ENCODE results near the gene BUD23. TPM values are rescaled to one million over a fixed set of nuclear protein-coding genes. Genes with fewer than 3 reads are reported as not detected.

Gene BUD23
- total and polyA plus RNA-seq, 7 donors, result 34.2 to 86.8 (median 37.1) TPM

GRCh38 chr7:73647725-73648592 lies 35.4 kb upstream of the BUD23 start:
- H3K36me3 ChIP-seq, result no peaks in the 10 kb centered on the region
- no peak overlapping the region for H3K27ac ChIP-seq
- no peak for DNase-seq
- intact Hi-C loops (cut with DNase I), result no loop called here
- H3K4me3 ChIP-seq, result peak overlapping the region in 3 of 4 donors; percentile 35 to 49 (median 47)
- peaks cover 0 to 11% (median 10%) of the 10 kb centered on the region in 4 donors for H3K4me1 ChIP-seq
- WGBS, 2 donors, result 1% methylated on average over 62 of the region's 62 CpGs
- peaks cover 15 to 66% (median 26%) of the 10 kb centered on the region in 3 donors for H3K27me3 ChIP-seq
- TF ChIP-seq POLR2A (IDR thresholded peaks at IDR 0.05), result no peak
- TF ChIP-seq EP300 (IDR thresholded peaks at IDR 0.05), result no peak
- TF ChIP-seq CTCF (IDR thresholded peaks at IDR 0.05), result no peak
- TF ChIP-seq POLR2AphosphoS5 (IDR thresholded peaks at IDR 0.05), result no peak
- no peaks in the 10 kb centered on the region for H3K9me3 ChIP-seq

- Histone ChIP-seq H3K27ac (no peak overlapping the region), H3K27me3 (peaks cover 15 to 65% (median 26%) of the 10 kb centered on the region in 3 donors), H3K9me3 (no peaks in the 10 kb centered on the region), H3K4me1 (peaks cover 0 to 11% (median 10%) of the 10 kb centered on the region in 4 donors), H3K36me3 (no peaks in the 10 kb centered on the region), H3K4me3 (no peak overlapping the region)
- TF ChIP-seq POLR2A (IDR thresholded peaks at IDR 0.05), result no peak
- no peak for TF ChIP-seq POLR2AphosphoS5 (IDR thresholded peaks at IDR 0.05)
- TF ChIP-seq EP300 (IDR thresholded peaks at IDR 0.05), result no peak
- TF ChIP-seq CTCF (IDR thresholded peaks at IDR 0.05), result no peak
- no peak for DNase-seq
- 56 to 67% methylated on average over 1 of the region's 1 CpG for WGBS, 2 donors
- intact Hi-C loops (cut with DNase I), result no loop called here
Observed at GRCh38 chr7:73648593-73649332, 34.6 kb upstream of the BUD23 start.

GRCh38 chr7:73649576-73649975 lies 33.8 kb upstream of the BUD23 start:
- intact Hi-C loops (cut with DNase I), result no loop called here
- TF ChIP-seq POLR2A (IDR thresholded peaks at IDR 0.05), result no peak
- TF ChIP-seq CTCF (IDR thresholded peaks at IDR 0.05), result no peak
- TF ChIP-seq EP300 (IDR thresholded peaks at IDR 0.05), result no peak
- no peak for TF ChIP-seq POLR2AphosphoS5 (IDR thresholded peaks at IDR 0.05)
- 39 to 54% methylated on average over 9 of the region's 9 CpGs for WGBS, 2 donors
- Histone ChIP-seq H3K9me3 (no peaks in the 10 kb centered on the region), H3K27me3 (peaks cover 15 to 58% (median 26%) of the 10 kb centered on the region in 3 donors), H3K27ac (no peak overlapping the region), H3K4me3 (no peak overlapping the region), H3K4me1 (peaks cover 0 to 11% (median 10%) of the 10 kb centered on the region in 4 donors), H3K36me3 (no peaks in the 10 kb centered on the region)
- DNase-seq, result no peak

GRCh38 chr7:73650524-73650923 lies 32.9 kb upstream of the BUD23 start:
- Histone ChIP-seq H3K9me3 (no peaks in the 10 kb centered on the region), H3K27ac (no peak overlapping the region), H3K36me3 (no peaks in the 10 kb centered on the region), H3K27me3 (peaks cover 15 to 48% (median 26%) of the 10 kb centered on the region in 3 donors), H3K4me1 (peaks cover 0 to 11% (median 10%) of the 10 kb centered on the region in 4 donors), H3K4me3 (no peak overlapping the region)
- no peak for TF ChIP-seq EP300 (IDR thresholded peaks at IDR 0.05)
- TF ChIP-seq POLR2AphosphoS5 (IDR thresholded peaks at IDR 0.05), result no peak
- no peak for TF ChIP-seq CTCF (IDR thresholded peaks at IDR 0.05)
- no peak for TF ChIP-seq POLR2A (IDR thresholded peaks at IDR 0.05)
- WGBS, 2 donors, result 73 to 75% methylated on average over 5 of the region's 5 CpGs
- intact Hi-C loops (cut with DNase I), result no loop called here
- no peak for DNase-seq
